Measurements from ENCODE around the gene CDK17.
"Not testable (repeated sequence)": the region's sequence is repeated elsewhere in the genome, so short reads cannot be mapped to it uniquely, and the experiment has no call there.

The CDK17 gene

GRCh38 chr12:96387981-96388380 is 12.3 kb downstream of the CDK17 start:
- DNase-seq (ENCODE audit: low spot score), result no peak

- no peak for DNase-seq (ENCODE audit: low spot score)
Measured at GRCh38 chr12:96386794-96387193, 13.4 kb downstream of the CDK17 start.

GRCh38 chr12:96383991-96384390 is 16.2 kb downstream of the CDK17 start:
- DNase-seq (ENCODE audit: low spot score), result no peak

- DNase-seq (ENCODE audit: low spot score), result no peak
Measured at GRCh38 chr12:96383371-96383770, 16.9 kb downstream of the CDK17 start.

- DNase-seq (ENCODE audit: low spot score), result not testable (repeated sequence)
Measured at GRCh38 chr12:96379743-96380142, 20.5 kb downstream of the CDK17 start.

- no peak for DNase-seq (ENCODE audit: low spot score)
Measured at GRCh38 chr12:96378319-96378718, 21.9 kb downstream of the CDK17 start.

GRCh38 chr12:96376865-96377264 is 23.4 kb downstream of the CDK17 start:
- DNase-seq (ENCODE audit: low spot score), result no peak

- DNase-seq (ENCODE audit: low spot score), result no peak
Measured at GRCh38 chr12:96375841-96376604, 24.2 kb downstream of the CDK17 start.

GRCh38 chr12:96375170-96375569 is 25.1 kb downstream of the CDK17 start:
- DNase-seq (ENCODE audit: low spot score), result no peak

- peak; percentile 22 for DNase-seq (ENCODE audit: low spot score)
Measured at GRCh38 chr12:96371790-96372699, 28.2 kb downstream of the CDK17 start.

- DNase-seq (ENCODE audit: low spot score), result no peak
Measured at GRCh38 chr12:96371138-96371789, 29.0 kb downstream of the CDK17 start.

GRCh38 chr12:96368687-96369086 is 31.6 kb downstream of the CDK17 start:
- no peak for DNase-seq (ENCODE audit: low spot score)

GRCh38 chr12:96368233-96368632 is 32.0 kb downstream of the CDK17 start:
- no peak for DNase-seq (ENCODE audit: low spot score)

- DNase-seq (ENCODE audit: low spot score), result no peak
Measured at GRCh38 chr12:96366381-96366654, 33.9 kb downstream of the CDK17 start.

- no peak for DNase-seq (ENCODE audit: low spot score)
Measured at GRCh38 chr12:96365604-96366380, 34.4 kb downstream of the CDK17 start.

GRCh38 chr12:96364092-96364700 is 36.0 kb downstream of the CDK17 start:
- no peak for DNase-seq (ENCODE audit: low spot score)

- no peak for DNase-seq (ENCODE audit: low spot score)
Measured at GRCh38 chr12:96361074-96361473, 39.2 kb downstream of the CDK17 start.

GRCh38 chr12:96360550-96360949 is 39.7 kb downstream of the CDK17 start:
- DNase-seq (ENCODE audit: low spot score), result no peak

GRCh38 chr12:96359328-96359727 is 40.9 kb downstream of the CDK17 start:
- DNase-seq (ENCODE audit: low spot score), result no peak

GRCh38 chr12:96356831-96357230 is 43.4 kb downstream of the CDK17 start:
- DNase-seq (ENCODE audit: low spot score), result no peak

GRCh38 chr12:96354844-96355534 is 45.2 kb downstream of the CDK17 start:
- DNase-seq (ENCODE audit: low spot score), result no peak
